ENCODE measurements around the gene RPP38.

Gene RPP38

DNA sequence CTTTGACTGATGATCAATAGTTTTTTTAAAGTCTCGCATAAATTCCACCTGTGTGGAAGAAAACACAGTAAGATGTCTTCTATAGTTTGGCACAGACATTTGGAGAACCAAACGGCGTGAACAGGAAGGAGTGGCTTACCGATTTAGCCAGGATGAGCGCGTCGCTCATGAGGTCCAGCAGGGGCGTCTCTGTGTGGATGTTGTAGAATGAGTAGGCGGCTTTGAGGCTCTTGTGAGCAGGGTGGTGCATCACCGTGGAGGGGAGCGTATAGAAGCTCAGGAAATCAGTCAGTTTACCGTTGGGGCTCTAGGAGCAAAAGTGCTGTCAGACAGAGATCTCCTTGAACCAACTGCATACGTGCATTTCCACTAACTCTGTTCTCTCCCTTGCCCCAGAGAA, 15.5 kb downstream of the RPP38 start:
- Histone ChIP-seq H3K9me3 (ENCODE audit: control insufficient read depth in 2 of 2, low read length in 2 of 2) (no peaks in the 10 kb centered on the region), H3K9ac (ENCODE audit: low read length in 2 of 2) (no peak overlapping the region), H3K27ac (ENCODE audit: low read length) (no peak overlapping the region), H3K27me3 (ENCODE audit: control insufficient read depth in 1 of 2, insufficient read depth in 2 of 2, low read length in 2 of 2) (no peaks in the 10 kb centered on the region), H3K4me3 (ENCODE audit: low read length in 2 of 2) (no peak overlapping the region), H3K36me3 (ENCODE audit: control insufficient read depth in 2 of 2, insufficient read depth in 2 of 2, low read length in 2 of 2) (peaks cover 18 to 30% of the 10 kb centered on the region in 2 donors), H3K4me1 (ENCODE audit: control insufficient read depth, insufficient read depth, low read length) (no peaks in the 10 kb centered on the region)

DNA sequence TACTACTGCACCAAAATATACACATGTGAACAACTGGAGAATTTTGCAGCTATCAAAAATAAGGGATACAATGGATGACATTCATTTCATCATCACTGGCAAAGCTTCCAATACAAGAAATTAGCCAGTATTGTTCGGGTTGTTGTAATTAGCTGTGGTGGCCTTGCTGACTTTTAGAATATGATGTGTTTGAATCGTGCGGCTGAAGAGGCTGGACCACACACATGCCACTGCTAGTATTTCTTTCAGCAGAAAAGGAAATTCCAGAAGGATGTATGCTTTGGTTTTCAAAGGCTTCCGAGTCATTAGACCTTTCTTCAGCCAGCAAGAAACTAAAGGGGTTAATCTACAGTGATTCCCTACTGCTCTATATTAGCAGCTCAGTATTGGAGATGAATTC, 16.6 kb downstream of the RPP38 start:
- Histone ChIP-seq H3K27me3 (ENCODE audit: control insufficient read depth in 1 of 2, insufficient read depth in 2 of 2, low read length in 2 of 2) (no peaks in the 10 kb centered on the region), H3K4me1 (ENCODE audit: control insufficient read depth, insufficient read depth, low read length) (no peaks in the 10 kb centered on the region), H3K36me3 (ENCODE audit: control insufficient read depth in 2 of 2, insufficient read depth in 2 of 2, low read length in 2 of 2) (peaks cover 18 to 29% of the 10 kb centered on the region in 2 donors), H3K4me3 (ENCODE audit: low read length in 2 of 2) (no peak overlapping the region), H3K27ac (ENCODE audit: low read length) (no peak overlapping the region), H3K9ac (ENCODE audit: low read length in 2 of 2) (no peak overlapping the region), H3K9me3 (ENCODE audit: control insufficient read depth in 2 of 2, low read length in 2 of 2) (no peaks in the 10 kb centered on the region)

DNA sequence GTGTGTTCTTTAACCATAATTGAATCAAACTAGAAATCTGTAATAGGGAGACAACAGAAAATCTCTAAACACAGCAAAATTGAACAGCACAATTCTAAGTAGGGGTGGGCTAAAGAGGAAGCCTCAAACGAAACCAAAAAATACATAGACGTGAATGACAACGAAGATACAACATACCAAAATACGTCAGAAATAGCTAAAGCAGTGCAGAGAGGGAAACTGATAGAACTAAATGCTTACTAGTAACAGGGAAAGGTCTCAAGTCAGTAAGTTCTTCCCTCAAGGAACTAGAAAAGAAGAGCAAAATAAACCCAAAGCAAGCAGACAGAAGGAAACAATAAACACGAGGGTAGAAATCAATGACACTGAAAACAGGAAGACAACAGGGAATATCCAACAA, 19.1 kb downstream of the RPP38 start:
- H3K9me3 ChIP-seq (ENCODE audit: control insufficient read depth in 2 of 2, low read length in 2 of 2), result no peaks in the 10 kb centered on the region
- no peak overlapping the region for H3K4me3 ChIP-seq (ENCODE audit: low read length in 2 of 2)
- no peak overlapping the region for H3K27ac ChIP-seq (ENCODE audit: low read length)
- H3K36me3 ChIP-seq (ENCODE audit: control insufficient read depth in 2 of 2, insufficient read depth in 2 of 2, low read length in 2 of 2), result peaks cover 24 to 39% of the 10 kb centered on the region in 2 donors
- H3K27me3 ChIP-seq (ENCODE audit: control insufficient read depth in 1 of 2, insufficient read depth in 2 of 2, low read length in 2 of 2), result no peaks in the 10 kb centered on the region
- no peaks in the 10 kb centered on the region for H3K4me1 ChIP-seq (ENCODE audit: control insufficient read depth, insufficient read depth, low read length)
- H3K9ac ChIP-seq (ENCODE audit: low read length in 2 of 2), result no peak overlapping the region

DNA sequence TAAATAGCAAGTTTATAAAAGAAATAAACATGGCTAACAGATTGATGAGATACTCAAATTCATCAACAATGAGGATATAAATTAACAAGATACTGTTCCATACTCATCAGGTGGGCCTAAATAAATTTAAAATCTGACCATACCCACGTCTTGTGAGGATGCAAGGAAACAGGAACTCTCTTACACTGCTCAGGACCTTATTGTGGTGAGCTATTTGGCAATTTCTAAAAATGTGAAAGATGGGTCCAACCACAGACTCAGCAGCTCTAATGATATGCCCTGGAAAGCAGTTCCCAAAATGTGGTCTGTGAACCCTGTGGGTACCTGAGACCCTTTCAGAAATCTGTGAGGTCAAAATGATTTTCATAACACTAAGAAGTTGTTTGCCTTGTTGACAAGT, 21.5 kb downstream of the RPP38 start:
- H3K36me3 ChIP-seq (ENCODE audit: control insufficient read depth in 2 of 2, insufficient read depth in 2 of 2, low read length in 2 of 2), result peaks cover 19 to 31% of the 10 kb centered on the region in 2 donors
- no peak overlapping the region for H3K27ac ChIP-seq (ENCODE audit: low read length)
- no peaks in the 10 kb centered on the region for H3K4me1 ChIP-seq (ENCODE audit: control insufficient read depth, insufficient read depth, low read length)

DNA sequence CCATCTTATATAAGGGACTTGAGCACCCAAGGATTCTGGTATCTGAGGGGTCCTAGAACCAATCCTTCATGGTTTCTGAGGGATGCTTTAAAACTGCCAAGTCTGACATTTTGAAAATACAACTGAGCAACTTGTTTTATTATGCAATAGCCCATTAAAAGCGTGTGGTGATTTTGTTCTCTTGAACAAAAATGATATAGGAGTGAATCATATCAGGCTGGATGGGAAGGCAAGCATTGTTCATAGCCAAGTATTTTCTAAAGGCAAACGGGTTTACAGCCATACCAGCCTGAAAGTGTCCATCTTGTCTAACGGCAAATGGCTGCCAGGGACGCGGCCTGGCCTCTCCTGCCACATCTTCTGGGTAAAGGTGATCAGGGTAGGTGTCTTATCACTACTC, 23.4 kb downstream of the RPP38 start:
- H3K36me3 ChIP-seq (ENCODE audit: control insufficient read depth in 2 of 2, insufficient read depth in 2 of 2, low read length in 2 of 2), result peaks cover 28 to 30% of the 10 kb centered on the region in 2 donors
- H3K4me3 ChIP-seq (ENCODE audit: low read length in 2 of 2), result no peak overlapping the region
- no peak overlapping the region for H3K9ac ChIP-seq (ENCODE audit: low read length in 2 of 2)

More for the DNA sequence above, 21.5 kb downstream of the RPP38 start:
- Histone ChIP-seq H3K9ac (ENCODE audit: low read length in 2 of 2) (no peak overlapping the region), H3K9me3 (ENCODE audit: control insufficient read depth in 2 of 2, low read length in 2 of 2) (no peaks in the 10 kb centered on the region), H3K4me3 (ENCODE audit: low read length in 2 of 2) (no peak overlapping the region), H3K27me3 (ENCODE audit: control insufficient read depth in 1 of 2, insufficient read depth in 2 of 2, low read length in 2 of 2) (no peaks in the 10 kb centered on the region)

DNA sequence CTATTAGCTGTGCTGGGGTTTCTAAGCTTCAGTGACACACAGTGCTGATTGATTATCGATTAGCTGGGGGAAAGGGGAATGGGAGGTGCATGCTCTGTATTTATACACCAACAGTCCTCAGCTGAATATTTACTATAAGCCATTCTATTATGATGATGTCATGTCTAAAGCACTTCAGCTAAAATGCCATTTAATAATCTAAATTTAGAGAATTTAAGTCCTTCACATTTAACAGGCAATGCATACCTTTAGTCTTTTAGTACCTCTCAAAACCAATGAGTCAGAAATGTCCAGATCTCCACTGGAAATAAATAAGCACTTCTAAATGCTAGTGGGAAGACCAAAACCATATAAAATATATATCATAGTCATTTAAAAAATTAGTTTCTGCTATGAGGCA, 24.6 kb downstream of the RPP38 start:
- no peak overlapping the region for H3K27ac ChIP-seq (ENCODE audit: low read length)
- H3K36me3 ChIP-seq (ENCODE audit: control insufficient read depth in 2 of 2, insufficient read depth in 2 of 2, low read length in 2 of 2), result peaks cover 29 to 32% of the 10 kb centered on the region in 2 donors
- H3K9ac ChIP-seq (ENCODE audit: low read length in 2 of 2), result no peak overlapping the region
- H3K9me3 ChIP-seq (ENCODE audit: control insufficient read depth in 2 of 2, low read length in 2 of 2), result no peaks in the 10 kb centered on the region
- no peaks in the 10 kb centered on the region for H3K4me1 ChIP-seq (ENCODE audit: control insufficient read depth, insufficient read depth, low read length)
- H3K4me3 ChIP-seq (ENCODE audit: low read length in 2 of 2), result no peak overlapping the region
- no peaks in the 10 kb centered on the region for H3K27me3 ChIP-seq (ENCODE audit: control insufficient read depth in 1 of 2, insufficient read depth in 2 of 2, low read length in 2 of 2)

More for the DNA sequence above, 23.4 kb downstream of the RPP38 start:
- H3K27me3 ChIP-seq (ENCODE audit: control insufficient read depth in 1 of 2, insufficient read depth in 2 of 2, low read length in 2 of 2), result no peaks in the 10 kb centered on the region
- H3K4me1 ChIP-seq (ENCODE audit: control insufficient read depth, insufficient read depth, low read length), result no peaks in the 10 kb centered on the region
- H3K9me3 ChIP-seq (ENCODE audit: control insufficient read depth in 2 of 2, low read length in 2 of 2), result no peaks in the 10 kb centered on the region
- H3K27ac ChIP-seq (ENCODE audit: low read length), result no peak overlapping the region

DNA sequence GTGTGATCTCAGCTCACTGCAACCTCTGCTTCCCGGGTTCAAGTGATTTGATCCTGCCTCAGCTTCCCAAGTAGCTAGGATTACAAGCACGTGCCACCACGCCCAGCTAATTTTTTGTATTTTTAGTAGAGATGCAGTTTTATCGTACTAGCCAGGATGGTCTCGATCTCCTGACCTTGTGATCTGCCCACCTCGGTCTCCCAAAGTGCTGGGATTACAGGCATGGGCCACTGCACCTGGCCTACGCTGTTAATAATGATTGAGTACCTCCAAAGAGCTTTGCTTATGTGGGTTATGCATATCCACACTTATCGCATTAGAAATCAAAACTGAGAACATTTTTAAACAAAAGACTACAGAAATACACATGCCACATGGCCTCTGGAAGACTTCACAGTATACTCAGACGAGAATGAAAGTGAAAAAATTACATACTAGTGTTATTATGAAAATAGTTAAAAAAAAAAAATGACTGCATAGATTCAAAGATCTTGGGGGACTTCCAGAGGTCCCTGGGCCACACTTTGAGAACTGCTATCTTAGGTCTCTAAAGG, 25.4 kb downstream of the RPP38 start:
- Histone ChIP-seq H3K9ac (ENCODE audit: low read length in 2 of 2) (no peak overlapping the region), H3K36me3 (ENCODE audit: control insufficient read depth in 2 of 2, insufficient read depth in 2 of 2, low read length in 2 of 2) (peaks cover 26 to 32% of the 10 kb centered on the region in 2 donors), H3K27ac (ENCODE audit: low read length) (no peak overlapping the region), H3K9me3 (ENCODE audit: control insufficient read depth in 2 of 2, low read length in 2 of 2) (no peaks in the 10 kb centered on the region), H3K4me1 (ENCODE audit: control insufficient read depth, insufficient read depth, low read length) (no peaks in the 10 kb centered on the region), H3K27me3 (ENCODE audit: control insufficient read depth in 1 of 2, insufficient read depth in 2 of 2, low read length in 2 of 2) (no peaks in the 10 kb centered on the region), H3K4me3 (ENCODE audit: low read length in 2 of 2) (no peak overlapping the region)

DNA sequence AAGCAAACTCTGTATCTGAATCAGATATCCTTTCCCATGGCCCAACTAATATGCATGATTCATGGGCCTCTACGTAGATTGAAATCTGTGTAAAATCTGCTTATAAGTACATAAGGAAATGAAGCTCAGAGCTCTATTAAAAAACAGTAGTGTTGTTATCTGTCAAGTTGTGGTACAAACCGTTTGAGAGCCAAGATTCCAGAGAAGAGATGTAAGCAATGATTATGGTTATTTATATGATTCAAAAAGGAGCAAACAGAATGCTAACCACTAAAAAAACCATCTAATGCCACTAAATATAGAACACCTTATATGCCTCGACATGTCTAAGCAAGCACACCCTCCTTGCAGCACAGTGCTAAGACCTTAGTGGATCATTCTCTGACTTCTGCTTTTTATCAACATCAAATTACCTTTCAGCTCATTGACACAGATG, 26.6 kb downstream of the RPP38 start:
- Histone ChIP-seq H3K27me3 (ENCODE audit: control insufficient read depth in 1 of 2, insufficient read depth in 2 of 2, low read length in 2 of 2) (no peaks in the 10 kb centered on the region), H3K4me3 (ENCODE audit: low read length in 2 of 2) (no peak overlapping the region), H3K9me3 (ENCODE audit: control insufficient read depth in 2 of 2, low read length in 2 of 2) (no peaks in the 10 kb centered on the region), H3K9ac (ENCODE audit: low read length in 2 of 2) (no peak overlapping the region), H3K36me3 (ENCODE audit: control insufficient read depth in 2 of 2, insufficient read depth in 2 of 2, low read length in 2 of 2) (peaks cover 24 to 29% of the 10 kb centered on the region in 2 donors), H3K4me1 (ENCODE audit: control insufficient read depth, insufficient read depth, low read length) (no peaks in the 10 kb centered on the region), H3K27ac (ENCODE audit: low read length) (no peak overlapping the region)

DNA sequence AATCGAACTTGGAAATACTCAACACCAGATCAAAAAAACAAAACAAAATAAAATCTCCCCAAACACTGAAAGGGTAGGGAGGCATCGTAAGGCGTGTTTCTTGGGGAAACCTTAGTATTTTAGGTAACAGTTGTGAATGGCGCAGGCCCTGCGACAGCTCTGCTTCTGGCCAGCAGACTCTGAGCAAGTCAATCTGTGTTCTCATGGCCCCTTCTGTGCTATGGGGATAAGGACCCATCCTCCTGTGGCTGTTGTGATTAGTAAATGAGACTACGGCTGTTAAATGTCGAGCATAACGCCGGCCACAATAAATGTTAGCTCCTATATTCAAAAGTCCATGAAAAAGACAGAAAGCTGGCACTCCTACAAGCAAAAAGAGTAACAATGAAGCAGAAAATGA, 27.0 kb downstream of the RPP38 start:
- Histone ChIP-seq H3K27me3 (ENCODE audit: control insufficient read depth in 1 of 2, insufficient read depth in 2 of 2, low read length in 2 of 2) (no peaks in the 10 kb centered on the region), H3K9ac (ENCODE audit: low read length in 2 of 2) (no peak overlapping the region), H3K27ac (ENCODE audit: low read length) (no peak overlapping the region), H3K9me3 (ENCODE audit: control insufficient read depth in 2 of 2, low read length in 2 of 2) (no peaks in the 10 kb centered on the region), H3K4me1 (ENCODE audit: control insufficient read depth, insufficient read depth, low read length) (no peaks in the 10 kb centered on the region), H3K36me3 (ENCODE audit: control insufficient read depth in 2 of 2, insufficient read depth in 2 of 2, low read length in 2 of 2) (peaks cover 20 to 24% of the 10 kb centered on the region in 2 donors), H3K4me3 (ENCODE audit: low read length in 2 of 2) (no peak overlapping the region)

DNA sequence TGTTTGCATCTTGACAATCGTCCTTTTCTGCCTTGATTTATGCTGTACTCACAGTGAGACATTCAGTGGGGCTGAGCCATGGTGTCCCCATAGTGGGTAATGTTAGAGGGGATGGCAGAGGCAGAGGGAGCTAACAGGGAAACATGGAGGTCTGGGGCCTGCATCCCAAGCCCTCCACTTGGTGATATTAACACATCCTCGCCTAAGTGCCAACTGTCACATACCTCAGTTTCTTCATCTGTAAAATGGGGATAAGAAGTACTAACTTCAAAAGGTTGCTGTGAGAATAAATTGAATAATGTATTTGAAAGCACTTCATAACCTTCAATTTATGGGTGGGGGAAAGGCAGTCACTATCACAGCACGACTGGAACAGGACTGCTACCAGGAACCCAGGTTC, 27.8 kb downstream of the RPP38 start:
- no peaks in the 10 kb centered on the region for H3K4me1 ChIP-seq (ENCODE audit: control insufficient read depth, insufficient read depth, low read length)
- H3K9ac ChIP-seq (ENCODE audit: low read length in 2 of 2), result no peak overlapping the region
- H3K9me3 ChIP-seq (ENCODE audit: control insufficient read depth in 2 of 2, low read length in 2 of 2), result no peaks in the 10 kb centered on the region
- H3K27ac ChIP-seq (ENCODE audit: low read length), result no peak overlapping the region
- peaks cover 14 to 18% of the 10 kb centered on the region in 2 donors for H3K36me3 ChIP-seq (ENCODE audit: control insufficient read depth in 2 of 2, insufficient read depth in 2 of 2, low read length in 2 of 2)
- no peaks in the 10 kb centered on the region for H3K27me3 ChIP-seq (ENCODE audit: control insufficient read depth in 1 of 2, insufficient read depth in 2 of 2, low read length in 2 of 2)
- no peak overlapping the region for H3K4me3 ChIP-seq (ENCODE audit: low read length in 2 of 2)

DNA sequence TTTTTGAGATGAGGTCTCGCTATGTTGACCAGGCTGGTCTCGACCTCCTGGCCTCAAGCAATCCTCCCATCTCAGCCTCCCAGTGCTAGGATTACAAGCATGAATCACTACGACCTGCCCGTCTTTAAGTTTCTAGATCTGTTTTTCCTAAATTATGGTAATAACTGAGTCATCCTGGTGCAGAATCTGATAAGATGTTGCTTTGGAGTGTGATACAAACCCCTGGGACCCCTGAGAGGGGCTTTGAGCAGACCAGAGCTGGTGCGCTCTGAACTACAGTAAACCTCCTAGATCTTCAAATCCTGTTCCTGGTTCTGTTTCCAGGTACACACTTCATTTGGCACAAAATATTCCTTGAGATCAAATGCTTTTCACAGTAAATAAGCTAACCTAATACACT, 34.2 kb downstream of the RPP38 start:
- H3K9ac ChIP-seq (ENCODE audit: low read length in 2 of 2), result no peak overlapping the region
- H3K4me3 ChIP-seq (ENCODE audit: low read length in 2 of 2), result no peak overlapping the region
- H3K36me3 ChIP-seq (ENCODE audit: control insufficient read depth in 2 of 2, insufficient read depth in 2 of 2, low read length in 2 of 2), result peaks cover 15 to 37% of the 10 kb centered on the region in 2 donors
- H3K27ac ChIP-seq (ENCODE audit: low read length), result no peak overlapping the region
- no peaks in the 10 kb centered on the region for H3K4me1 ChIP-seq (ENCODE audit: control insufficient read depth, insufficient read depth, low read length)
- no peaks in the 10 kb centered on the region for H3K27me3 ChIP-seq (ENCODE audit: control insufficient read depth in 1 of 2, insufficient read depth in 2 of 2, low read length in 2 of 2)
- no peaks in the 10 kb centered on the region for H3K9me3 ChIP-seq (ENCODE audit: control insufficient read depth in 2 of 2, low read length in 2 of 2)

Data from stomach smooth muscle (tissue), 2 donors.